WTC11 (cell line): ENCODE measurements around the gene CDH12.

ENCODE experiments used
- CTCF ChIP-seq: fragments of 200-600 bp; IDR thresholded peaks from 2 replicates; pipeline ENCODE4 v1.8.0; 2022; ENCODE audit warnings: antibody characterized with exemption
- NR3C1 ChIP-seq: sonication (generic); formaldehyde crosslinking; conservative IDR thresholded peaks from 2 replicates; pipeline ENCODE4 v1.8.1; 2023; ENCODE audit warnings: low read depth, mild to moderate bottlenecking, missing genetic modification reagents
- SMAD3 ChIP-seq: sonication (generic); formaldehyde crosslinking; IDR thresholded peaks from 2 replicates; pipeline ENCODE4 v1.8.0; 2022; ENCODE audit warnings: missing genetic modification reagents, mild to moderate bottlenecking, borderline replicate concordance
- TF ChIP-seq, protein P1 (sequence below): sonication (generic); formaldehyde crosslinking; IDR thresholded peaks from 2 replicates; pipeline ENCODE4 v1.8.1; 2022; ENCODE audit warnings: missing genetic modification reagents, borderline replicate concordance

GRCh38 chr5:22899341-22899740 lies 46.2 kb upstream of the CDH12 start:
- TF ChIP-seq CTCF = no peak
- TF ChIP-seq, protein P1, sequence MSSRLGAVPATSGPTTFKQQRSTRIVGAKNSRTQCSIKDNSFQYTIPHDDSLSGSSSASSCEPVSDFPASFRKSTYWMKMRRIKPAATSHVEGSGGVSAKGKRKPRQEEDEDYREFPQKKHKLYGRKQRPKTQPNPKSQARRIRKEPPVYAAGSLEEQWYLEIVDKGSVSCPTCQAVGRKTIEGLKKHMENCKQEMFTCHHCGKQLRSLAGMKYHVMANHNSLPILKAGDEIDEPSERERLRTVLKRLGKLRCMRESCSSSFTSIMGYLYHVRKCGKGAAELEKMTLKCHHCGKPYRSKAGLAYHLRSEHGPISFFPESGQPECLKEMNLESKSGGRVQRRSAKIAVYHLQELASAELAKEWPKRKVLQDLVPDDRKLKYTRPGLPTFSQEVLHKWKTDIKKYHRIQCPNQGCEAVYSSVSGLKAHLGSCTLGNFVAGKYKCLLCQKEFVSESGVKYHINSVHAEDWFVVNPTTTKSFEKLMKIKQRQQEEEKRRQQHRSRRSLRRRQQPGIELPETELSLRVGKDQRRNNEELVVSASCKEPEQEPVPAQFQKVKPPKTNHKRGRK = no peak
- TF ChIP-seq NR3C1 (CRISPR knock-in tag) = no peak
- TF ChIP-seq SMAD3 = no peak
